Liver (tissue), 9 donors: ENCODE results near the gene PCDH8. TPM values are rescaled to one million over a fixed set of nuclear protein-coding genes. Genes with fewer than 3 reads are reported as not detected.

Experiments
- DNase-seq: peaks from one replicate; pipeline ENCODE4 v3.0.0-alpha.2; 2017; ENCODE audit warnings: low spot score
- H3K27ac ChIP-seq, 2 donors: one replicate each; pipeline ENCODE4 v1.7.0; 2013; ENCODE audit warnings: inconsistent platforms in 2 of 2, low read length in 2 of 2, control low read depth in 1 of 2, low read depth in 1 of 2, mild to moderate bottlenecking in 1 of 2
- H3K27me3 ChIP-seq, 4 donors: one replicate each; pipeline versions ENCODE4 v1.6.1 to v1.7.0; 2013; ENCODE audit warnings: low read length in 3 of 4, inconsistent platforms in 1 of 4, mild to moderate bottlenecking in 1 of 4, moderate library complexity in 1 of 4; ENCODE audit not compliant: control insufficient read depth in 4 of 4, insufficient read depth in 4 of 4
- H3K36me3 ChIP-seq, 4 donors: one replicate each; pipeline versions ENCODE4 v1.6.1 to v1.7.0; 2013; ENCODE audit warnings: low read length in 3 of 4, mild to moderate bottlenecking in 3 of 4, low read depth in 1 of 4, moderate library complexity in 1 of 4; ENCODE audit not compliant: control insufficient read depth in 4 of 4, insufficient read depth in 3 of 4
- H3K4me1 ChIP-seq, 4 donors: one replicate each; pipeline versions ENCODE4 v1.6.1 to v1.7.0; 2013; ENCODE audit warnings: low read length in 3 of 4, mild to moderate bottlenecking in 3 of 4, moderate library complexity in 1 of 4; ENCODE audit not compliant: control insufficient read depth in 4 of 4, insufficient read depth in 4 of 4
- H3K4me3 ChIP-seq, 3 donors: one replicate each; pipeline versions ENCODE4 v1.6.1 to v1.7.0; 2013; ENCODE audit warnings: low read length in 3 of 3, control low read depth in 1 of 3, low read depth in 1 of 3, mild to moderate bottlenecking in 1 of 3
- H3K9ac ChIP-seq, 2 donors: one replicate each; pipeline ENCODE4 v1.7.0; 2013; ENCODE audit warnings: low read length in 2 of 2, mild to moderate bottlenecking in 2 of 2, moderate library complexity in 2 of 2, control low read depth in 1 of 2, low read depth in 1 of 2
- H3K9me3 ChIP-seq, 4 donors: one replicate each; pipeline versions ENCODE4 v1.6.1 to v1.7.0; 2013; ENCODE audit warnings: low read length in 3 of 4; ENCODE audit not compliant: control insufficient read depth in 4 of 4
- FOXA1 ChIP-seq: IDR thresholded peaks from 2 replicates; pipeline ENCODE4 v1.6.1; 2016; ENCODE audit warnings: antibody characterized with exemption
- FOXA2 ChIP-seq: IDR thresholded peaks from 2 replicates; pipeline ENCODE4 v1.6.1; 2016; ENCODE audit warnings: antibody characterized with exemption
- HNF4A ChIP-seq, 2 donors: conservative IDR thresholded peaks; 2 replicates each; pipeline ENCODE4 v1.6.1; 2016; ENCODE audit warnings: antibody characterized with exemption in 2 of 2, mild to moderate bottlenecking in 2 of 2
- HNF4G ChIP-seq: IDR thresholded peaks from 2 replicates; pipeline ENCODE4 v1.6.1; 2016; ENCODE audit warnings: antibody characterized with exemption
- JUND ChIP-seq, 2 donors: IDR thresholded peaks; 2 replicates each; pipeline ENCODE4 v1.6.1; 2016; ENCODE audit warnings: antibody characterized with exemption in 2 of 2
- NR2F2 ChIP-seq: IDR thresholded peaks from 2 replicates; pipeline ENCODE4 v1.6.1; 2016; ENCODE audit warnings: antibody characterized with exemption
- RAD21 ChIP-seq, 2 donors: IDR thresholded peaks; 2 replicates each; pipeline ENCODE4 v1.6.1; 2016; ENCODE audit warnings: antibody characterized with exemption in 2 of 2, mild to moderate bottlenecking in 2 of 2
- RXRA ChIP-seq, 2 donors: IDR thresholded peaks; 2 replicates each; pipeline ENCODE4 v1.6.1; 2017 to 2018; ENCODE audit warnings: antibody characterized with exemption in 2 of 2, mild to moderate bottlenecking in 1 of 2
- SP1 ChIP-seq: IDR thresholded peaks from 2 replicates; pipeline ENCODE4 v1.6.1; 2018; ENCODE audit warnings: antibody characterized with exemption, mild to moderate bottlenecking
- TAF1 ChIP-seq: conservative IDR thresholded peaks from 2 replicates; pipeline ENCODE4 v1.6.1; 2016; ENCODE audit warnings: antibody characterized with exemption, mild to moderate bottlenecking
- YY1 ChIP-seq: IDR thresholded peaks from 2 replicates; pipeline ENCODE4 v1.6.1; 2016; ENCODE audit warnings: antibody characterized with exemption, mild to moderate bottlenecking
- WGBS: extraction: QIAGEN DNeasy Blood & Tissue Kit; methylation state at CpG from one replicate; pipeline ENCODE4 v1.1.7; 2013; 5-methylcytosine and 5-hydroxymethylcytosine counted together
- polyA plus RNA-seq, 2 donors: library from polyadenylated mRNA; stranded (reverse) in 1 of 2; unstranded in 1 of 2; fragments of 200-250 nt in 1 of 2; fragments of >200 nt in 1 of 2; fragmentation: Nextera tagmentation in 1 of 2; extraction: Ambion mirVana in 1 of 2; gene quantifications; one replicate each; pipeline versions ENCODE4 v1.2.1 to v1.2.3, GENCODE V29; 2013 to 2015
- total RNA-seq, 2 donors: library from RNA; depleted of rRNA; stranded (reverse); fragments of >200 nt; gene quantifications; one replicate each; pipeline ENCODE4 v1.2.3, GENCODE V29; 2014
- TF ChIP-seq, protein P1 (sequence below): IDR thresholded peaks from 2 replicates; pipeline ENCODE4 v1.6.1; 2016; ENCODE audit warnings: antibody characterized with exemption
- TF ChIP-seq, protein P2 (sequence below): IDR thresholded peaks from 2 replicates; pipeline ENCODE4 v1.6.1; 2016; ENCODE audit warnings: antibody characterized with exemption
- TF ChIP-seq, protein P3 (sequence below): IDR thresholded peaks from 2 replicates; pipeline ENCODE4 v1.6.1; 2016; ENCODE audit warnings: antibody characterized with exemption, mild to moderate bottlenecking
- TF ChIP-seq, protein P4 (sequence below): IDR thresholded peaks from 2 replicates; pipeline ENCODE4 v1.6.1; 2016; ENCODE audit warnings: antibody characterized with exemption
- donor health status: healthy.
- donor health status: healthy.
- donor health status: healthy.
- donor health status: healthy.
- donor health status: healthy.

PCDH8 gene
- total and polyA plus RNA-seq, 4 donors, result not detected

DNA sequence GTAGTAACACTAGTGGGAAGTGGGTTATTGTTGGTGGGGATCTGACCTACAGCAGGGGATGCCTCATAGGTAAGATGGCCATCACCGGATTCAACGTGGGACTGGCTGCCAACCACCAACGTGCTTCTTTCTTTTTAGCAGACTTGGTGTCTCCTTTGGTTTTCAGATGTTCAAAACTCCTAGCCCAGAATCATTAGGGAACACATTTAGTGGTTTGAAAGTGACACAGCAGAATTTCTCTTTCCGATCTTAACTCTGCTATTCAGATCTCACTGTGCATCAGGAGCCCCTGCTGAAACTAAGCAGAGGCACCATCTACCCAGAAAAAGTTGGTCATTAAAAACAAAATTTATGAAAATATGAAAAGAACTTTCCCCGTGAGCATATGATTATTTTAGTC lies 36.7 kb upstream of the PCDH8 start:
- Histone ChIP-seq H3K27me3 (peaks cover 0 to 8% (median 3%) of the 10 kb centered on the region in 4 donors), H3K36me3 (no peaks in the 10 kb centered on the region), H3K27ac (no peak overlapping the region), H3K9ac (no peak overlapping the region), H3K4me3 (no peak overlapping the region), H3K4me1 (no peaks in the 10 kb centered on the region), H3K9me3 (peaks cover 0 to 5% (median 0%) of the 10 kb centered on the region in 4 donors)
- DNase-seq, result no peak
- WGBS, result 63% methylated on average over 5 of the region's 5 CpGs
- TF ChIP-seq, protein P1, sequence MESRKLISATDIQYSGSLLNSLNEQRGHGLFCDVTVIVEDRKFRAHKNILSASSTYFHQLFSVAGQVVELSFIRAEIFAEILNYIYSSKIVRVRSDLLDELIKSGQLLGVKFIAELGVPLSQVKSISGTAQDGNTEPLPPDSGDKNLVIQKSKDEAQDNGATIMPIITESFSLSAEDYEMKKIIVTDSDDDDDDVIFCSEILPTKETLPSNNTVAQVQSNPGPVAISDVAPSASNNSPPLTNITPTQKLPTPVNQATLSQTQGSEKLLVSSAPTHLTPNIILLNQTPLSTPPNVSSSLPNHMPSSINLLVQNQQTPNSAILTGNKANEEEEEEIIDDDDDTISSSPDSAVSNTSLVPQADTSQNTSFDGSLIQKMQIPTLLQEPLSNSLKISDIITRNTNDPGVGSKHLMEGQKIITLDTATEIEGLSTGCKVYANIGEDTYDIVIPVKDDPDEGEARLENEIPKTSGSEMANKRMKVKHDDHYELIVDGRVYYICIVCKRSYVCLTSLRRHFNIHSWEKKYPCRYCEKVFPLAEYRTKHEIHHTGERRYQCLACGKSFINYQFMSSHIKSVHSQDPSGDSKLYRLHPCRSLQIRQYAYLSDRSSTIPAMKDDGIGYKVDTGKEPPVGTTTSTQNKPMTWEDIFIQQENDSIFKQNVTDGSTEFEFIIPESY, result no peak
- TF ChIP-seq RXRA (IDR thresholded peaks at IDR 0.05) (no peak), NR2F2 (no peak), HNF4G (no peak)
- TF ChIP-seq, protein P2, sequence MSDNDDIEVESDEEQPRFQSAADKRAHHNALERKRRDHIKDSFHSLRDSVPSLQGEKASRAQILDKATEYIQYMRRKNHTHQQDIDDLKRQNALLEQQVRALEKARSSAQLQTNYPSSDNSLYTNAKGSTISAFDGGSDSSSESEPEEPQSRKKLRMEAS, result no peak
- TF ChIP-seq, protein P3, sequence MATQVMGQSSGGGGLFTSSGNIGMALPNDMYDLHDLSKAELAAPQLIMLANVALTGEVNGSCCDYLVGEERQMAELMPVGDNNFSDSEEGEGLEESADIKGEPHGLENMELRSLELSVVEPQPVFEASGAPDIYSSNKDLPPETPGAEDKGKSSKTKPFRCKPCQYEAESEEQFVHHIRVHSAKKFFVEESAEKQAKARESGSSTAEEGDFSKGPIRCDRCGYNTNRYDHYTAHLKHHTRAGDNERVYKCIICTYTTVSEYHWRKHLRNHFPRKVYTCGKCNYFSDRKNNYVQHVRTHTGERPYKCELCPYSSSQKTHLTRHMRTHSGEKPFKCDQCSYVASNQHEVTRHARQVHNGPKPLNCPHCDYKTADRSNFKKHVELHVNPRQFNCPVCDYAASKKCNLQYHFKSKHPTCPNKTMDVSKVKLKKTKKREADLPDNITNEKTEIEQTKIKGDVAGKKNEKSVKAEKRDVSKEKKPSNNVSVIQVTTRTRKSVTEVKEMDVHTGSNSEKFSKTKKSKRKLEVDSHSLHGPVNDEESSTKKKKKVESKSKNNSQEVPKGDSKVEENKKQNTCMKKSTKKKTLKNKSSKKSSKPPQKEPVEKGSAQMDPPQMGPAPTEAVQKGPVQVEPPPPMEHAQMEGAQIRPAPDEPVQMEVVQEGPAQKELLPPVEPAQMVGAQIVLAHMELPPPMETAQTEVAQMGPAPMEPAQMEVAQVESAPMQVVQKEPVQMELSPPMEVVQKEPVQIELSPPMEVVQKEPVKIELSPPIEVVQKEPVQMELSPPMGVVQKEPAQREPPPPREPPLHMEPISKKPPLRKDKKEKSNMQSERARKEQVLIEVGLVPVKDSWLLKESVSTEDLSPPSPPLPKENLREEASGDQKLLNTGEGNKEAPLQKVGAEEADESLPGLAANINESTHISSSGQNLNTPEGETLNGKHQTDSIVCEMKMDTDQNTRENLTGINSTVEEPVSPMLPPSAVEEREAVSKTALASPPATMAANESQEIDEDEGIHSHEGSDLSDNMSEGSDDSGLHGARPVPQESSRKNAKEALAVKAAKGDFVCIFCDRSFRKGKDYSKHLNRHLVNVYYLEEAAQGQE, result no peak

DNA sequence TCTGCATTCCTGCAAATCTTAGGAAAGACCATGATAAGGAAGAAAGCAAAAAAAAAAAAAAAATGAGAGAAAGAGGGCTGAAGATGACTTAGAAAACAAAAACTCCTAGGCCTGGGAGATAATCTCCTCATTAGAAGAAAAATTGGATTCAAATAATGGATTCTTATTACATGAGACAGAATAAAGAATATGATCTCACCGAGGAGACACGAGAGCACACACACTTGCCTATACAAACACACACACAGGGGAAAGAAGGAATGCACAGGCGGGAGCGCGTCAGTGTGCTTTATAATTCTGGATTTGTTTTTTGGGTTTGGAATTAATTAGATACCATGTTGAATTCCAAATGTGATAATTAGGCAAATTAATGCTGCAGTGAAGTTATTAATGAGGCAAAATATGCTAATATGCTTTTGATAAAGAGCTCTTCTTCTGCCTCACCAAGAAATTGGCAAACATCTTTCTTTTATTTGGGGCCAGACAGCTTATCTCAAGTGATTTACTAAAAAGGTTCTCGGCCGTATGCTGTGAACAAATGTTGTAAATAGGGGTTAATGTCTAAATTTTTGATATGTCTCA lies 36.1 kb upstream of the PCDH8 start:
- WGBS, result 46% methylated on average over 7 of the region's 7 CpGs

DNA sequence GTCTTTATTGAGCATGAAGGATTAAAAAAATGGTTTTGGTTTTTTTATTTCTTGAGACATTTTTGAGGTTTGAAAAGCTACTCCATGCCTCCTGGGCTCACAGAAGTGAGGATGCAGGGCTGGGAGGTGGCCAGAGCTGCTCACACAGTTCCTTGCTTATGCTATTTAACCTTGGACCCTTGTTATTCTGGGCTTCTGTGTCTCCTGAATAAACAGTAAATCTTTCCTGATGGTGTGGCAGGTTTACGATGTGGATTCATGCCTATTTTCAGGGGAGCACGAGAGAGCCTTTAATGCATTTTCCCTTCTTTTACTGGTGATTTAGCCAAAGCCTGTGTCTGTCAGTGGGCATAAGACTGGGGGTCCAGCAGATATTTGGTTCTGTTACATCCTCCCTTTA lies 34.3 kb upstream of the PCDH8 start:
- no peak for DNase-seq
- Histone ChIP-seq H3K4me1 (no peaks in the 10 kb centered on the region), H3K9me3 (peaks cover 0 to 5% (median 0%) of the 10 kb centered on the region in 4 donors), H3K27ac (no peak overlapping the region), H3K36me3 (no peaks in the 10 kb centered on the region), H3K4me3 (no peak overlapping the region), H3K27me3 (peaks cover 0 to 10% (median 3%) of the 10 kb centered on the region in 4 donors), H3K9ac (no peak overlapping the region)
- 37% methylated on average over 2 of the region's 2 CpGs for WGBS
- TF ChIP-seq, protein P1, result no peak
- TF ChIP-seq HNF4A (conservative IDR thresholded peaks at IDR 0.05) (no peak), FOXA1 (no peak), YY1 (no peak), JUND (IDR thresholded peaks at IDR 0.05) (no peak), RAD21 (IDR thresholded peaks at IDR 0.05) (no peak), NR2F2 (no peak), RXRA (IDR thresholded peaks at IDR 0.05) (no peak), TAF1 (no peak), FOXA2 (no peak)
- TF ChIP-seq, protein P2, result no peak
- TF ChIP-seq, protein P4, sequence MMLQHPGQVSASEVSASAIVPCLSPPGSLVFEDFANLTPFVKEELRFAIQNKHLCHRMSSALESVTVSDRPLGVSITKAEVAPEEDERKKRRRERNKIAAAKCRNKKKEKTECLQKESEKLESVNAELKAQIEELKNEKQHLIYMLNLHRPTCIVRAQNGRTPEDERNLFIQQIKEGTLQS, result no peak
- TF ChIP-seq, protein P3, result no peak

More for the DNA sequence above, 36.1 kb upstream of the PCDH8 start:
- no peak overlapping the region for H3K27ac ChIP-seq
- H3K9ac ChIP-seq, result no peak overlapping the region
- TF ChIP-seq RAD21 (IDR thresholded peaks at IDR 0.05) (no peak), RXRA (IDR thresholded peaks at IDR 0.05) (no peak), SP1 (no peak)
- no peaks in the 10 kb centered on the region for H3K36me3 ChIP-seq
- no peaks in the 10 kb centered on the region for H3K4me1 ChIP-seq
- no peak overlapping the region for H3K4me3 ChIP-seq
- no peak for DNase-seq
- H3K27me3 ChIP-seq, result peaks cover 0 to 8% (median 3%) of the 10 kb centered on the region in 4 donors
- peaks cover 0 to 5% (median 0%) of the 10 kb centered on the region in 4 donors for H3K9me3 ChIP-seq
